K562 (cell line): Measurements from ENCODE around the gene B4GALNT3. TPM values are rescaled to one million over a fixed set of nuclear protein-coding genes. Genes with fewer than 3 reads are reported as not detected.

Source experiments
- ATF6 ChIP-seq: sonication (generic); formaldehyde crosslinking; IDR thresholded peaks from 2 replicates; pipeline ENCODE4 v1.4.0; 2020; ENCODE audit warnings: mild to moderate bottlenecking, missing genetic modification reagents
- EGR1 ChIP-seq: fragments of 450-650 bp; conservative IDR thresholded peaks from 2 replicates; pipeline ENCODE4 v1.6.1; 2017; ENCODE audit warnings: mild to moderate bottlenecking
- ETS1 ChIP-seq: conservative IDR thresholded peaks from 2 replicates; pipeline ENCODE4 v1.6.1; 2011; ENCODE audit warnings: low read depth, mild to moderate bottlenecking, low read length; ENCODE audit not compliant: control insufficient read depth
- GATAD2B ChIP-seq: fragments of 450-650 bp; IDR thresholded peaks from 2 replicates; pipeline ENCODE4 v1.6.1; 2017; ENCODE audit warnings: mild to moderate bottlenecking, borderline replicate concordance
- HIVEP1 ChIP-seq: fragments of 250-450 bp; sonication (Bioruptor Pico); IDR thresholded peaks from 2 replicates; pipeline ENCODE4 v1.4.0; 2020; ENCODE audit warnings: mild to moderate bottlenecking
- HSF4 ChIP-seq: fragments of 250-450 bp; sonication (Bioruptor Pico); IDR thresholded peaks from 2 replicates; pipeline ENCODE4 v2.1.2; 2022; ENCODE audit warnings: mild to moderate bottlenecking, moderate library complexity, borderline replicate concordance
- ILK ChIP-seq: fragments of 450-650 bp; IDR thresholded peaks from 2 replicates; pipeline ENCODE4 v1.6.1; 2016; ENCODE audit warnings: missing genetic modification characterization, low read depth, mild to moderate bottlenecking, missing compliant biosample characterization, moderate library complexity, borderline replicate concordance
- MLX ChIP-seq, 2 experiments: fragments of 450-650 bp in 1 of 2; sonication (generic) in 1 of 2; formaldehyde crosslinking; conservative IDR thresholded peaks; 2 replicates each; pipeline versions ENCODE4 v1.4.0 to v1.8.1; 2020 to 2022; ENCODE audit warnings: mild to moderate bottlenecking in 1 of 2, missing genetic modification reagents in 1 of 2
- PHF8 ChIP-seq: fragments of 200-600 bp; sonication (generic); IDR thresholded peaks from 2 replicates; pipeline ENCODE4 v1.6.1; 2012; ENCODE audit warnings: mixed run types, mild to moderate bottlenecking, inconsistent platforms, low read length, moderate library complexity, borderline replicate concordance
- RBM14 ChIP-seq: fragments of 200-400 bp; formaldehyde crosslinking; IDR thresholded peaks from 2 replicates; pipeline ENCODE4 v1.6.1; 2018; ENCODE audit warnings: low read depth, mild to moderate bottlenecking, low read length, moderate library complexity, borderline replicate concordance; ENCODE audit not compliant: insufficient read depth
- SMARCC2 ChIP-seq: fragments of 450-650 bp; IDR thresholded peaks from 2 replicates; pipeline ENCODE4 v1.6.1; 2017; ENCODE audit warnings: antibody characterized with exemption, moderate library complexity, mild to moderate bottlenecking, low read depth
- THAP7 ChIP-seq: fragments of 250-450 bp; sonication (Bioruptor Pico); IDR thresholded peaks from 2 replicates; pipeline ENCODE4 v1.5.0; 2021
- ZNF232 ChIP-seq: sonication (generic); formaldehyde crosslinking; IDR thresholded peaks from 2 replicates; pipeline ENCODE4 v1.8.0; 2022; ENCODE audit warnings: mild to moderate bottlenecking, missing genetic modification reagents
- ZNF3 ChIP-seq: fragments of 250-450 bp; sonication (Bioruptor Pico); IDR thresholded peaks from 2 replicates; pipeline ENCODE4 v1.5.0; 2021; ENCODE audit warnings: mild to moderate bottlenecking, moderate library complexity
- ZNF592 ChIP-seq: fragments of 450-650 bp; IDR thresholded peaks from 2 replicates; pipeline ENCODE4 v1.6.1; 2017; ENCODE audit warnings: antibody characterized with exemption, mild to moderate bottlenecking
- ZZZ3 ChIP-seq: fragments of 450-650 bp; IDR thresholded peaks from 2 replicates; pipeline ENCODE4 v1.6.1; 2016; ENCODE audit warnings: antibody characterized with exemption, mild to moderate bottlenecking, moderate library complexity
- polyA plus RNA-seq, 8 experiments: library from polyadenylated mRNA; depleted of rRNA in 4 of 8; stranded (reverse) in 5 of 8; unstranded in 3 of 8; fragments of >200 nt; fragmentation: Nextera tagmentation in 2 of 8; fragmentation: Illumina TruSeq in 1 of 8; extraction: Ambion mirVana in 2 of 8; extraction: Trizol in 1 of 8; gene quantifications; 2 replicates each; pipeline versions ENCODE4 v1.2.1 to v1.2.3, GENCODE V29; 2011 to 2014; ENCODE audit warnings: inconsistent platforms in 1 of 8, missing spikeins in 1 of 8
- total RNA-seq, 7 experiments: library from RNA; depleted of rRNA in 6 of 7; stranded (reverse); fragments of >200 nt in 6 of 7; fragmentation: Illumina TruSeq in 2 of 7; extraction: Trizol in 2 of 7; gene quantifications; 2 replicates each; pipeline versions ENCODE4 v1.2.1 to v1.2.3, GENCODE V29; 2011 to 2021; ENCODE audit warnings: low replicate concordance in 1 of 7

Gene B4GALNT3
- total and polyA plus RNA-seq, 9 of the 15 experiments (the other 6 are each of a cell fraction or from before 2014, with no cell fraction given): 0.04 to 0.36 (median 0.10) TPM; not detected in 6

- TF ChIP-seq ZNF592: peak; percentile 99
- TF ChIP-seq THAP7 (CRISPR knock-in tag): no peak
- no peak for TF ChIP-seq ILK
- no peak for TF ChIP-seq HIVEP1 (CRISPR knock-in tag)
- peak; percentile 35; the same call in 1 of the 2 replicates for TF ChIP-seq PHF8
- TF ChIP-seq ZNF232 (CRISPR knock-in tag): no peak
- TF ChIP-seq ZNF3 (CRISPR knock-in tag): no peak
- no peak for TF ChIP-seq HSF4 (CRISPR knock-in tag)
- TF ChIP-seq RBM14: no peak
- TF ChIP-seq ATF6: 0 out of 2 replicates have a peak, but pooled peaks have one; percentile 21
- no peak for TF ChIP-seq SMARCC2
- peak; percentile 24; the same call in 1 of the 2 replicates for TF ChIP-seq GATAD2B
- TF ChIP-seq EGR1: no peak
- no peak for TF ChIP-seq MLX (CRISPR knock-in tag; conservative IDR thresholded peaks at IDR 0.05)
- TF ChIP-seq ETS1: no peak
- no peak for TF ChIP-seq ZZZ3
These were observed 116.3 kb downstream of the B4GALNT3 start (continued) for GRCh38 chr12:575948-576614.
